GM10248 (cell line): ENCODE measurements around the gene PDE4B.

ENCODE experiments used
- CTCF ChIA-PET: fragments of 300-600 bp; sonication (Branson Sonifier 250); formaldehyde crosslinking; extraction: SDS; loops from one replicate; lab custom pipeline; 2021; ENCODE audit warnings: antibody characterized with exemption; lab: Yijun Ruan, JAX
- POLR2A ChIA-PET: fragments of 350-650 bp; sonication (Branson Sonifier 250); formaldehyde crosslinking; extraction: SDS; loops from one replicate; lab custom pipeline; 2020; ENCODE audit warnings: antibody characterized with exemption; lab: Yijun Ruan, JAX
- DNase-seq: peaks from one replicate; pipeline ENCODE4 v3.0.0; 2012; ENCODE audit errors: extremely low spot score
- TF ChIP-seq, protein P1 (sequence below): IDR thresholded peaks from 2 replicates; pipeline ENCODE4 v1.5.1; 2012; ENCODE audit warnings: mild to moderate bottlenecking, low read depth; ENCODE audit errors: extremely low read depth, missing control alignments, control extremely low read depth

Gene PDE4B

DNA sequence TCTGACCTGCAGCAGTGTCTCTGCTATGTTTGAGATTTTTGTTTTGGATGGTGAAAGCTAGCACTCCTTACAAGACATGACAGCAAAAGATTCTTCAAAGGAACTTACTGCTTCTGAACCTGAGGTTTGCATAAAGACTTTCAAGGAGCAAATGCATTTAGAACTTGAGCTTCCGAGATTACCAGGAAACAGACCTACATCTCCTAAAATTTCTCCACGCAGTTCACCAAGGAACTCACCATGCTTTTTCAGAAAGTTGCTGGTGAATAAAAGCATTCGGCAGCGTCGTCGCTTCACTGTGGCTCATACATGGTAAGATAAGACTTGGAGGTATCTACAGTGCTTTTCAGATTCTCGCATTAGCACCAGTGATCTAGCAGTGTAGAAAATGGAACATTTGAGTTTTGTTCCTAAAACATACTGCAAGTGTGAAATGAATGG, 200.2 kb downstream of the PDE4B start:
- POLR2A ChIA-PET, result no interaction called here
- TF ChIP-seq, protein P1, sequence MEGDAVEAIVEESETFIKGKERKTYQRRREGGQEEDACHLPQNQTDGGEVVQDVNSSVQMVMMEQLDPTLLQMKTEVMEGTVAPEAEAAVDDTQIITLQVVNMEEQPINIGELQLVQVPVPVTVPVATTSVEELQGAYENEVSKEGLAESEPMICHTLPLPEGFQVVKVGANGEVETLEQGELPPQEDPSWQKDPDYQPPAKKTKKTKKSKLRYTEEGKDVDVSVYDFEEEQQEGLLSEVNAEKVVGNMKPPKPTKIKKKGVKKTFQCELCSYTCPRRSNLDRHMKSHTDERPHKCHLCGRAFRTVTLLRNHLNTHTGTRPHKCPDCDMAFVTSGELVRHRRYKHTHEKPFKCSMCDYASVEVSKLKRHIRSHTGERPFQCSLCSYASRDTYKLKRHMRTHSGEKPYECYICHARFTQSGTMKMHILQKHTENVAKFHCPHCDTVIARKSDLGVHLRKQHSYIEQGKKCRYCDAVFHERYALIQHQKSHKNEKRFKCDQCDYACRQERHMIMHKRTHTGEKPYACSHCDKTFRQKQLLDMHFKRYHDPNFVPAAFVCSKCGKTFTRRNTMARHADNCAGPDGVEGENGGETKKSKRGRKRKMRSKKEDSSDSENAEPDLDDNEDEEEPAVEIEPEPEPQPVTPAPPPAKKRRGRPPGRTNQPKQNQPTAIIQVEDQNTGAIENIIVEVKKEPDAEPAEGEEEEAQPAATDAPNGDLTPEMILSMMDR, result no peak
- CTCF ChIA-PET, result interaction anchor here (1.4 to 1.5 kb wide), 3 partner anchors 9 to 251 kb away, joined by 3 read pairs; no protein-coding TSS in a partner anchor
- no peak for DNase-seq

DNA sequence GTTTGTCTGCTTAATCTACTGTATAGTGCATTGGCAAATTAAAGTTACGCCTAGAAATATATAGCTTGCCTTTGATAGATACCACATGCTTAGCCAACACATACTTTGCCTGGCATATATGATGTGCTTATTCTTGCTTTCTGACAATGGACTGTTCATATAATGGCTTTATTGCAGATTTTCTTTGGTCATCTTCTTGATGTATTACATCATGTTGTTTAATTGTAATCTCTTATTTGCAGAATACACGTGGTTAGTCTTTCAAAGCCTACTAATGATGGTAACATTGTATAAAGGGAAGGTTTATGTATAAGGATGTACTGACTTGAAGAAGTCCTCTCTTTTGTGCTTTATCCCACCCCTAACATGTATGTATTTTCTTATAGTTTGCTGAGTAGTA, 201.5 kb downstream of the PDE4B start:
- CTCF ChIA-PET, result interaction anchor here (1.4 to 1.5 kb wide), 3 partner anchors 9 to 249 kb away, joined by 3 to 4 read pairs (median 3); no protein-coding TSS in a partner anchor
- no peak for DNase-seq
- TF ChIP-seq, protein P1, result no peak
- POLR2A ChIA-PET, result no interaction called here

DNA sequence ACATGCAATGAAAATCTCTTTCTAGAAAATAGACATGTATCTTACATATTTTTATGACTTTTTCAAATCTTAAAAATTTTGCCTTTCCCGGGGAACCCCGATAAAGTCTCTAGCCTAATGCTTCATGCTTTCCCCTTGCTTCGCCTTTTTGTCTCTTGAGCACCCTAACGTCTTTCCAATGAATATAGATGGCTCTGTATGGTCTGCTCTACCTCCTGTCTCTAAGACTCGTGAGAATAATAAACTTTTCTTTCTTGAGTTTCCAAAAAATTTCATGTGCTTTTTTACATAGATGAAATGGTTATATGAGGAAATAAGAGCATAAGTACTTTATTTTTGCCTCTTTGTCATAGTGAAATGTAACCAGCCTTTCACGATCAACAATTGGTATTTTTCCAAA, 202.6 kb downstream of the PDE4B start:
- ChIA-PET POLR2A (no interaction called here), CTCF (interaction anchor here (1.4 kb wide), 1 partner anchor 247 kb away, joined by 3 read pairs; no protein-coding TSS in a partner anchor)
- TF ChIP-seq, protein P1, result no peak
- no peak for DNase-seq

DNA sequence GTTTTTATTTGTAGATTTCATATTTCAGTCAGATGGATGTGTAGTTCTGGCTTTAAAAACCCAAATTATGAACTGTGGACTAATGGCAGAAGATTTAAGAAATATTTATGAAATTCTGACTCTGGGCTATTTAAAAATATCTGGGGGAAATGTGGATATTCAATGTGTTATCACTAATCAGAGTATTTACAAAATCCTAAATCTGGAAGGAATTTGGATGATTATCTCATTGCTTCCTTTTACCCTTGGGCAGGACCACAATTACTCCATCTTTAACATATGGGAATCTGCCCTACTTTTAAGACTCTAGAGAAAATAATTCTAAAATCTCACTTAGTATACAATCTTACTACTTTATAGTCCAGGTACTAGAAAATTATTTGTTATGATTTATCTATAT, 203.2 kb downstream of the PDE4B start:
- POLR2A ChIA-PET, result no interaction called here

DNA sequence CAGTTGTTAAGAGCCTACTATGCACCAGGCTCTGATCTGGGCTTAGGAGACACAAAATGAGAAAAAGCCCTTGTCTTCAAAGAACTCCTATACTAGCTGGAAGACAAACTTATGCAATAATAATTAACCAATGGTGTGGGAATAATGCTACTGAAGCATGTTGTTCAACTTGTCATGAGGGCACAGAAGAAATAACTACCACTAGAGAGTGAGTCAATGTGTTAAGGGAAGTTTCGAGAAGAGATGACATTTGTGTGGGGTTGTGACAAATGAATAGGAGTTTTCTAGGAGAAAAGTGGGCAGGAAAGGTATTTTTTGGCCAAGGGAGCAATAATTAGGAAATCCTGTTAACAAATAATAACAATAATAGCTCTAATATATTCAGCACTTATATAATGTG, 205.0 kb downstream of the PDE4B start:
- CTCF ChIA-PET, result interaction anchor here (1.4 to 2.9 kb wide), 2 partner anchors 19 to 245 kb away, joined by 4 to 6 read pairs; no protein-coding TSS in a partner anchor
- POLR2A ChIA-PET, result no interaction called here
- TF ChIP-seq, protein P1, result no peak
- no peak for DNase-seq

More for the DNA sequence above, 203.2 kb downstream of the PDE4B start:
- CTCF ChIA-PET, result no interaction called here
- no peak for DNase-seq
- TF ChIP-seq, protein P1, result no peak

DNA sequence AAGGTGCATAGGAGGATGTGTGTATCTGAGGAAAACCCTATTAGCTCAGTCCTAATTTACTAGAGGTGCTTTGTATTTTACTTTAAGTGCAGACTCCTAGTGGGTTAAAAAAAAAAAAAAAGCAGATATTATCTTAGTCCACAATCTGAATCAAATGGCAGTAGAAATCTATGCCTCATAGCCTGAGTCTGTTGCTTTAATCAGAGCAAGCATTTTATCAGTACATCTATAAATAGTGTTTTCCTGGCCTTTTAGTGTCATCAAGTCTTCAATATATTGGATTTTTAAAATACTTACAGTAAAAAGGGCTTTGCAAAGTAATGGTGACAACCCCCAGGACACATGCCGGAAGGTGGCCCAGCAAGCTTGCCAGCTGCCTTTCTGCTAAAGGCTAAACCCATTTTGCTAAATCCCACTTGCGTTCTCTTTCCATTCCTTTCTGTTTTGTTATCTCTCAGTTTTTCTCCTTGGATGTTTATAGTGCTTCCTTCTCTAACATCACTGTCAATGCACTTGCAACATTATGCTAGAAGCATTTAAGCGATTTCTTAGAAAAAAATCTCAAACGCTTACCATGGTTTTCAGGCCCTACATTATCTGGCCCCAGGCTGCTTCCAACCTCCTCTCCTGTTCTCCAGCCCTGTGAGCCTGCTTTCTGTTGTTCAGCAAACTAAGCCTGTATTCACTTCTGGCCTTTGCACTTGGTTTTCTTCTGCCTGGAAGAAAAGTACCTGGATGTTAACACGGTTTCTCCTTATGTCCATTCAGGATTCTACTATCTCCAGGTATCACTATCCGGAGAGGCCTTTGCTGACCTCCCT, 206.3 kb downstream of the PDE4B start:
- ChIA-PET POLR2A (no interaction called here), CTCF (interaction anchor here (1.5 to 2.9 kb wide), 2 partner anchors 17 to 244 kb away, joined by 3 to 6 read pairs; no protein-coding TSS in a partner anchor)
- TF ChIP-seq, protein P1, result no peak
- DNase-seq, result no peak
